GM12891 (cell line): Measurements from ENCODE around the gene CAMKMT.

ENCODE experiments used
- DNase-seq: peaks from one replicate; pipeline ENCODE4 v3.0.0; 2011; ENCODE audit warnings: low spot score; ENCODE audit not compliant: insufficient read length
- FAIRE-seq: peaks from 2 replicates; lab custom pipeline; 2011; peaks lifted over from hg19 to GRCh38; lab: Jason Lieb, UNC
- PAX5 ChIP-seq: IDR thresholded peaks from 2 replicates; pipeline ENCODE4 v1.6.1; 2011; ENCODE audit warnings: low read length, moderate library complexity, mild to moderate bottlenecking; ENCODE audit not compliant: insufficient read depth, severe bottlenecking
- POLR2A ChIP-seq: IDR thresholded peaks from 2 replicates; pipeline ENCODE4 v1.6.1; 2011; ENCODE audit warnings: low read depth, low read length, control low read depth
- POLR2AphosphoS5 ChIP-seq: IDR thresholded peaks from 2 replicates; pipeline ENCODE4 v1.6.1; 2011; ENCODE audit warnings: low read depth, low read length, control low read depth
- POU2F2 ChIP-seq: IDR thresholded peaks from 2 replicates; pipeline ENCODE4 v1.6.1; 2011; ENCODE audit warnings: low read depth, mild to moderate bottlenecking, control low read depth, low read length, moderate library complexity
- SPI1 ChIP-seq: IDR thresholded peaks from 2 replicates; pipeline ENCODE4 v1.6.1; 2011; ENCODE audit warnings: low read depth, low read length, control low read depth
- TAF1 ChIP-seq: IDR thresholded peaks from 2 replicates; pipeline ENCODE4 v1.6.1; 2011; ENCODE audit warnings: low read depth, low read length, control low read depth

The CAMKMT gene

DNA sequence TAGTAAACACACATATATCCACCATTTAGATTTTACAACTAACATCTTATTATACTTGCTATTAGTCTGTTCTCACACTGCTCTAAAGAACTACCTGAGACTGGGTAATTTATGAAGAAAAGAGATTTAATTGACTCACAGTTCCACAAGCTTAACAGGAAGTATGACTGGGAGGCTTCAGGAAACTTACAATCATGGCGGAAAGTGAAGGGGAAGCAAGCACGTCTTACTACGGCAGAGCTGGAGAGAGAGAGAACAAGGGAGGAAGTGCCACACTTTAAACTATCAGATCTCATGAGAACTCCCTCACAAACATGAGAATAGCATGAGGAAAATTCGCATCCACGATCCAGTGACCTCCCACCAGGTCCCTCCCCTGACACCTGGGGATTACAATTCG lies 240.7 kb downstream of the CAMKMT start:
- TF ChIP-seq POU2F2 (no peak), TAF1 (no peak), POLR2A (no peak), POLR2AphosphoS5 (no peak), PAX5 (no peak), SPI1 (no peak)
- no peak for DNase-seq
- no peak for FAIRE-seq

DNA sequence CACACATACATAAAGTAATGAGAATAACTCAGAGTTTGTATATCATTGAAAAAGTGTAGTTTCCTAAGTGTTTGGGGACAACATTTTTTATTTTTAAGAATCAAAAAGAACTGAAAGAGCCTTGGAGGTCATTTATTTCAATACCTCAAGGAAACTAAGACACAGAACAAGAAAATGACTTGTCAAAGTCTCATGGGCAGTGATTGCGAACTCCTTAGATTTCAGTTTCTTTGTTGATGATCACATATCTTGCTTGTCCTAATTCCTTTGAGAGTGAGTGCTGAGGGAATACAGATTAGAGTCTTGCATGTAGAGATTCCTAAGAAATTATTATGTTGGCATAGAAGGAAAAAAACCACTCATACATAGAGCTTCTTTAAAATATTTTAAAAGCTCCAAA lies 243.8 kb downstream of the CAMKMT start:
- TF ChIP-seq PAX5 = no peak
- no peak for TF ChIP-seq POU2F2
- TF ChIP-seq POLR2A = no peak
- no peak for TF ChIP-seq POLR2AphosphoS5
- TF ChIP-seq SPI1 = no peak
- no peak for TF ChIP-seq TAF1
- DNase-seq = no peak
- FAIRE-seq = no peak

DNA sequence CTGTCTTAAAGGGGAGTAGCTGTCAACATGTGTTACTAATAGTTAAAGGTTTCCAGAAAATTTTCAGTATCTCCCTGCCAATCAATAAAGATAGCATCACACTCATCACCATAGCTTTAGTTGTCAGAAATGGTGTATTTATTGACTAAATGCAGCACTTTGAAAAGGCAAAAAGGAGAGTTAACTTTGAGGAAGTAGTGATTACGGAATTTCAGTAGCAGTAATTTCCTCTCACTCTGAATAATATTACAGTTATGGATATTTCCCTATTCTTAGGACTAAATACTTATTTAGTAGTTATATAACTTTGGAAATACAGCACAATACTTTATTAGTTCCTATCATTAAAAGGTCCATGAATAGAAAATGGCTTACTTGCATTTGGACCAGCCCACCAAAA lies 250.5 kb downstream of the CAMKMT start:
- FAIRE-seq (no peak), DNase-seq (no peak)

DNA sequence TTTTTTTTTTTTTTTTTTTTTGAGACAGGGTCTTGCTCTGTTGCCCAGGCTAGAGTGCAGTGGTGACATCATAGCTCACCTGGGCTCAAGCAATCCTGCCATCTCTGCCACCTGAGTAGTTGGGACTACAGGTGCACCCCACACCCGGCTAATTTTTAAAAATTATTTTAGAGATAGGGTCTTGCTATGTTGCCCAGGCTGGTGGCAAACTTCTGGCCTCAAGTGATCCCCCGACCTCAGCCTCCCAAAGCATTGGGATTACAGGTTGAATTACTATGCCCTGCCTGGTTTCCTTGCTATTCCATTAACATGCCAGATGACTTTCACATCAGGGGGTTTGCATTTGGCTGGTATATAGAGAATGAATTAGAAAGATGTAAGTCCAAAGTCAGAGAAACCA lies 253.2 kb downstream of the CAMKMT start:
- TF ChIP-seq POLR2A (no peak), SPI1 (no peak), POU2F2 (no peak), POLR2AphosphoS5 (no peak), PAX5 (no peak), TAF1 (no peak)
- no peak for DNase-seq
- FAIRE-seq = no peak

More for the DNA sequence above, 250.5 kb downstream of the CAMKMT start:
- TF ChIP-seq POU2F2 = no peak
- TF ChIP-seq TAF1 = no peak
- no peak for TF ChIP-seq POLR2A
- no peak for TF ChIP-seq SPI1
- TF ChIP-seq PAX5 = no peak
- TF ChIP-seq POLR2AphosphoS5 = no peak

DNA sequence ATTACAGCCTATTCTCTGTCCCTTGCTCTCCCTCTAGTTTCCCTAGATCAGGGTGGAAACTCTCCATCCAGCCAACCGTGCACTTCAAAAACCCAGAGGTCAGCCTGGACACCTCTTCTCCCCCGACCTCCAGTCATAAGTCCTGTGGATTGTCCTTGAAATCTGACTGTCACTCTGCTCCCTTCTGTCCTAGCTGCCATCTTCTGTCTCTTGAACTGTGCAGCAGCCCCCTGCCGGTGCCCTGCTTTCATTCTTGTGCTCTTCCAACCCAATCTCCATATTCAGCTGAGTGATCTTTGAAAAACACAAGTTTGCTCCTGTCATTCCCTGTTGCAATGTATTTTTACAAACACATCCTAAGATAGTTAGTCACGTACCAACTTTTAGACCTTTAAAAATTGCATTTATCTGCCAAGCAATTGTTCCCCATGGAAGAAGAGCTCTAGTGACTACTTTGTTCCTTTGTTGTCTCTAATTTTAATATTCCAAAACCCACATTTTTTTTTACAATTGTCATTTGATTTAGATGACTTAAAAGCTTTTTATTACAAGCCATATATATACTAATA lies 254.3 kb downstream of the CAMKMT start:
- TF ChIP-seq POU2F2 (no peak), POLR2A (no peak), TAF1 (no peak), POLR2AphosphoS5 (no peak), PAX5 (no peak), SPI1 (no peak)
- DNase-seq = no peak
- peak; percentile 16 for FAIRE-seq

DNA sequence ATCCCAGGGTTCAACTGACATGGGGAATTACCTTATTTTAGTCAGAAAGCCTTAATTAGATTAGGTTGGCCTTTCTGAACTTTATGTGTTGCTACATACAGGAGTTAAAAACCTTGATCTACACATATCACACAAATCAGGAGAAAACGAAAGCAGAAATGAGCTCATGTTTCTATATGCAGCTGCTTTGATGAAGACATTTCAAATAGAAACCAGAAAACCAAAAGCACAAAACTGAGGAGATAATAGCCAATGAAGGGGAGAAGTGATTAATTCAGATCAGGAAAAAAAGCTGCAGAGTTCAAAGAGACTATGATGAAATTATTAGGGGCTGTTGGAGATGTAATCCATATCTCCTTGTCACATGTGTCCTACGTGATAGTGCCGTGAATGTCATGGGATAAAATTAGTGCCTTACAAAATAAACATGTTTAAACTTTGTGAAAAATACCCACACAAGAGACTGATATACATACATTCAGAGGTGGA lies 255.0 kb downstream of the CAMKMT start:
- peak; percentile 60 for FAIRE-seq
- TF ChIP-seq TAF1 (no peak), SPI1 (0 out of 2 replicates have a peak, but pooled peaks have one; percentile 23)
- DNase-seq = peak; percentile 10

DNA sequence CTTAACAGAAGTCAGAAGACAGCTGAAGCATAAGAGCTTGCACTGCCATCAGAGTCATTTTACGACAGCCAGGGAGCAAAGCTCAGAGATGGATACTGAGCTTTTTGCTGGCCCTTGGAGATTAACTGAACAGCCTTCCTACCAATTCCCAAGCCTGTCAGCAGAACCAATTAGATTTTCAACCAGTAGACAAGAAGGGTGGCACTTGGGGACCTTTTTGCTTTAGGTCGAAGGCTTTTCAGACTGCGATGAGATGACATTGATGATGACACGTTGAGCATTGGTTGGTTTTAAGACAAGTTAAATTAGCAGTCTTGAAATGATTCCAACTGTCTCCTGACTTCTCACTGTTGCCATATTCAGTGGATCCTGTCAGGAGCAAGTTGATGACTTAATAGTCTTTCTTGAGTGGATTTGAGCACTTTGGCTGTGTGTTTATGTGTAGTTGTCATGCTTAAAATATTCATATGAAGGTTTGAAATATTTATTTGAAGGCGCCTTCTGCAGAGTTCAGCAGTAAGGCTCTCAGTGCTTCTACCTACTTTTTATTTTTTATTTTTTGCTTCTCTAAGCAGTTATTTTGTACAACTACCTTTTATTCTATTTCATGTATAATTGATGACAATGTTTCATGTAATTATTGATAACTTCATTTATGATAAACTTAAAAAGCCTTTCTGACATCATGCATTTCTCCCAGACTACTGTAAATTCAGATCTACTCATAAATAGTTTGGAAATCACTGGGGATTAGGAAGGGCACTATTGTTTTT lies 256.7 kb downstream of the CAMKMT start:
- FAIRE-seq (peak; percentile 78), DNase-seq (no peak)
- TF ChIP-seq TAF1 (no peak), POLR2AphosphoS5 (no peak), SPI1 (no peak)

DNA sequence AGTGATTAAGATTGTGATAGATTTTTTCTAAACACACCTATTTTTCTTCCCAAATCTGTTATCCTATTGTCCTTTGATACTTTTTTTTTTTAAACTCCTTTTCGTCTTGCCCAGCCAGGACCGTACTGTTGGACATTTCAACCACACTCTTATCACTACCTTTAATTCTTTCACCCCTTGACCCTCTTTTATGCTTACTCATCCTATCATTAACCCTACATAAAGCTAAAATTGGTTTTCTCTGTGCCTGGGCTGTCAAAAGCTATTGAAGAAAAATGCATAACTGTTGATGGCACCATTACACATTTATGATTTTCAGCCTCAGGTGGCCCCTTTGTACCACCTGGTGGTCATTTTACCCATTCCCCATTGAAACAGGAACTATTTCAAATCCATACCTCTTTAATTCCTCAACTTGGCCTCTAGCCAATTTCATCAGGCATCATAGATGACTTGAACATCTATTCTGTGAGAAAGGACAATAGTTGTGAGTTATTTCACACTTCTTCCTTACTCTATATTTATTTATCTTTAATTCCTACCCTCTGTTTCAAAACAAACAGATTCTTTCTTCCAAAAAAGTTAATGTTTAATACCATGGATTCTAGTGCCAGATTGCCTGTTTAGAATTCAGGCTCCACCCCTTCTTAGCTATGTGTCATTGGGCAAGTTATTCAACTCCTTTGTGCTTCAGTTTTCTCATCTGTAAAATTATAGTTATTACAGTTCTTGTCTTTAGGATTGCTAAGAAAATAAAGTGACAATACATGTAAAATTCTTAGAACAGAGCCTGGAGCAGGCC lies 258.6 kb downstream of the CAMKMT start:
- TF ChIP-seq POLR2AphosphoS5 = no peak
- TF ChIP-seq SPI1 = no peak
- no peak for TF ChIP-seq TAF1
- no peak for TF ChIP-seq PAX5
- no peak for TF ChIP-seq POU2F2
- no peak for TF ChIP-seq POLR2A
- no peak for FAIRE-seq

More for the DNA sequence above, 258.6 kb downstream of the CAMKMT start:
- DNase-seq = no peak
